Uterus (tissue), 4 donors: ENCODE measurements around the gene SNCG. TPM values are rescaled to one million over a fixed set of nuclear protein-coding genes. Genes with fewer than 3 reads are reported as not detected.

Experiments used
- DNase-seq, 2 donors: peaks; one replicate each; pipeline ENCODE4 v3.0.0-alpha.2; 2019 to 2020
- H3K27ac ChIP-seq, 2 donors: fragments of 200-600 bp; sonication (generic); 1 replicate in 1 of 2; 2 replicates in 1 of 2; pipeline ENCODE4 v1.5.1; 2016 to 2018
- H3K27me3 ChIP-seq, 2 donors: fragments of 200-600 bp; sonication (generic); one replicate each; pipeline ENCODE4 v1.5.1; 2018 to 2019; ENCODE audit warnings: control low read depth in 1 of 2
- H3K36me3 ChIP-seq, 2 donors: fragments of 200-600 bp; sonication (generic); one replicate each; pipeline ENCODE4 v1.5.1; 2019; ENCODE audit warnings: control low read depth in 1 of 2
- H3K4me1 ChIP-seq, 2 donors: fragments of 200-600 bp; sonication (generic); one replicate each; pipeline ENCODE4 v1.5.1; 2018 to 2019; ENCODE audit warnings: control low read depth in 1 of 2
- H3K4me3 ChIP-seq, 2 donors: fragments of 200-600 bp; sonication (generic); 1 replicate in 1 of 2; 2 replicates in 1 of 2; pipeline ENCODE4 v1.5.1; 2018 to 2019; ENCODE audit warnings: mild to moderate bottlenecking in 1 of 2
- H3K9me3 ChIP-seq, 2 donors: fragments of 200-600 bp; sonication (generic); one replicate each; pipeline ENCODE4 v1.5.1; 2019; ENCODE audit warnings: control low read depth in 1 of 2
- POLR2A ChIP-seq, 2 donors: fragments of 450-650 bp; IDR thresholded peaks; one replicate each; pipeline ENCODE4 v1.6.1; 2016; ENCODE audit warnings: antibody characterized with exemption in 2 of 2, mild to moderate bottlenecking in 1 of 2, moderate library complexity in 1 of 2
- intact Hi-C: fragments of 100-400 bp; cut with DNase I; formaldehyde crosslinking; loops from one replicate; pipeline ENCODE4 v1.15.1; 2023; ENCODE audit warnings: low total_unique reads
- total RNA-seq, 4 donors: library from RNA; depleted of rRNA in 3 of 4; stranded (reverse); fragments of >200 nt in 3 of 4; gene quantifications; one replicate each; pipeline versions ENCODE4 v1.1.0 to v1.2.4, GENCODE V29; 2014 to 2023
- TF ChIP-seq, protein P1 (sequence below), 4 experiments: fragments of 200-600 bp in 2 of 4; fragments of 450-650 bp in 2 of 4; sonication (generic) in 2 of 4; IDR thresholded peaks; one replicate each; pipeline ENCODE4 v1.5.1; 2016 to 2019; ENCODE audit warnings: antibody characterized with exemption in 4 of 4, mild to moderate bottlenecking in 2 of 4, moderate library complexity in 1 of 4
- donor health status: DM: yes; HTN: yes; CAD: no.

Gene SNCG
- total RNA-seq, 4 donors from 2014 or later, result 5.5 to 68.6 (median 36.2) TPM

DNA sequence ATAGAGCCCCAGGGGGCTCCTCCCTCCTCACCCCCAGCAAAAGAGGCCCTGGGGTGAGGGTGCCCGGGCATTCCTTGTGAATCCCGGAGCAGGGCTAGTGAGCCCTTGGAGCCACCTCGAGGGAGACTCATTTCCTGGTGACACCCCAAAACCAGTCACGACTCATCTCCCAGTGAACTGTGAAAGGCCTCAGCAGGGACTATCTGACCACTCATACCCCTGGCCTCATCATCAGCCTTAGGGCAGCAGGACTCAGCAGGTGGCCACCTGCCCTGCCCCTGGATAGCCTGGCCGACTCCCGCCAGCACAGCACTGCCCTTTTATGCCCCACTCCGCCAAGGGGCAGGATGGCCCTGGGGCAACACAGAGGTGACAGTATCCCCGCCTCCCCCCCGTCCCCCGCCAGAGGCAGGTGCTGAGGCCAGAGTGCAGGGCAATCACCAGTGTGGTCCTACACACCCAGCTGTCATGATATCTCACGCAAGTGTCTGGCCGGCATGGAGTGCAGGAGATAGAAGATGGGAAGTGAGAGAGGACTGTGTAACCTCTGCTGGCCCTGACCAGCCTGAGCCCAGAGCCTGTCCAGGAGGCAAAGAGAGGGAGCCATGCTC, 3.2 kb downstream of the SNCG start:
- H3K4me3 ChIP-seq, result no peak overlapping the region
- no peaks in the 10 kb centered on the region for H3K27me3 ChIP-seq
- peak; percentile 16 to 17 for DNase-seq
- H3K27ac ChIP-seq, result no peak overlapping the region
- H3K4me1 ChIP-seq, result peaks cover 8 to 10% of the 10 kb centered on the region in 2 donors
- TF ChIP-seq, protein P1, sequence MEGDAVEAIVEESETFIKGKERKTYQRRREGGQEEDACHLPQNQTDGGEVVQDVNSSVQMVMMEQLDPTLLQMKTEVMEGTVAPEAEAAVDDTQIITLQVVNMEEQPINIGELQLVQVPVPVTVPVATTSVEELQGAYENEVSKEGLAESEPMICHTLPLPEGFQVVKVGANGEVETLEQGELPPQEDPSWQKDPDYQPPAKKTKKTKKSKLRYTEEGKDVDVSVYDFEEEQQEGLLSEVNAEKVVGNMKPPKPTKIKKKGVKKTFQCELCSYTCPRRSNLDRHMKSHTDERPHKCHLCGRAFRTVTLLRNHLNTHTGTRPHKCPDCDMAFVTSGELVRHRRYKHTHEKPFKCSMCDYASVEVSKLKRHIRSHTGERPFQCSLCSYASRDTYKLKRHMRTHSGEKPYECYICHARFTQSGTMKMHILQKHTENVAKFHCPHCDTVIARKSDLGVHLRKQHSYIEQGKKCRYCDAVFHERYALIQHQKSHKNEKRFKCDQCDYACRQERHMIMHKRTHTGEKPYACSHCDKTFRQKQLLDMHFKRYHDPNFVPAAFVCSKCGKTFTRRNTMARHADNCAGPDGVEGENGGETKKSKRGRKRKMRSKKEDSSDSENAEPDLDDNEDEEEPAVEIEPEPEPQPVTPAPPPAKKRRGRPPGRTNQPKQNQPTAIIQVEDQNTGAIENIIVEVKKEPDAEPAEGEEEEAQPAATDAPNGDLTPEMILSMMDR (IDR thresholded peaks at IDR 0.05), result no peak
- no peak for TF ChIP-seq POLR2A (IDR thresholded peaks at IDR 0.05)
- intact Hi-C loops, result loop anchor here (10.0 kb wide), 1 partner anchor 133 kb away; the partner anchor contains the start of genes GLUD1 and SHLD2
- no peaks in the 10 kb centered on the region for H3K36me3 ChIP-seq
- no peaks in the 10 kb centered on the region for H3K9me3 ChIP-seq

DNA sequence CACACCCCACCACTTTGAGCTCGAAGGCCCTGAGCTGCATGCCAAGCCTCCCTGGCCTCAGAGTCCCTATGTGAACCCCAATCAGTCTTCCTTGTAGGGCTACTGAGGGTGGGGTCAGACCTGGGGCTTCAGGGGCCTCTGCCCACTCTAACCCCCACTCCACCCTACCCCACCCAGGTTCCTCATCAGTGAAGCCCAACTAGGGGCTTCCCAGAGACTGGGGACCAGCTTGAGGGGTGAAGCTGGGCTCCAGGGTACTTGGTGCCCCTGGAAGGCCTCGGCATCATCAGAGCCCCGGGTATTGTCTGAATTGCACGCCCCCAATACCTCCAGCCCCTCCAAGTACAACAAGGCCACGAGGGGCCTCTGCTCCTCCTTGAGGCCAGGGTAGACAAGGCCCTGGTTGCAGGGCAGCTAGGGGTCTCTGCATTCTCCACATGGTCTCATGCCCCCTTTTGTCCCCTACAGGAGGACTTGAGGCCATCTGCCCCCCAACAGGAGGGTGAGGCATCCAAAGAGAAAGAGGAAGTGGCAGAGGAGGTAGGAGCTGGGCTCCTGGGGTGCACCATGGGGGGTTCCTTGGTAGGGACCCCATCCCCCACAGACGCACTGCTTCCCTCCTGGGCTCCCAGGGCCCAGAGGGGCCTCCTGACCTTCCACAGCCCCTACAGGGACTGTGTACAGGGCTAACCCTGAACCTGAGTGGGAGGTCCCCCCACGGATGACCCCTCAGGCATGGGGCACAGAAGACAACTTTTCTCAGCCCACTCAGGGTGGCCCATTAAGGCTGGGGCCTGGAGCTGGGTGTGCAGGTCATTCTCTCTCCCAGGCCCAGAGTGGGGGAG, 4.0 kb downstream of the SNCG start:
- H3K27me3 ChIP-seq, result no peaks in the 10 kb centered on the region
- TF ChIP-seq, protein P1 (IDR thresholded peaks at IDR 0.05), result no peak
- TF ChIP-seq POLR2A (IDR thresholded peaks at IDR 0.05), result no peak
- peak; percentile 8 to 9 for DNase-seq
- intact Hi-C loops, result loop anchor here (10.0 kb wide), 1 partner anchor 132 kb away; the partner anchor contains the start of genes GLUD1 and SHLD2
- peaks cover 10 to 16% of the 10 kb centered on the region in 2 donors for H3K4me1 ChIP-seq
- no peak overlapping the region for H3K4me3 ChIP-seq
- H3K9me3 ChIP-seq, result no peaks in the 10 kb centered on the region
- no peak overlapping the region for H3K27ac ChIP-seq
- no peaks in the 10 kb centered on the region for H3K36me3 ChIP-seq

DNA sequence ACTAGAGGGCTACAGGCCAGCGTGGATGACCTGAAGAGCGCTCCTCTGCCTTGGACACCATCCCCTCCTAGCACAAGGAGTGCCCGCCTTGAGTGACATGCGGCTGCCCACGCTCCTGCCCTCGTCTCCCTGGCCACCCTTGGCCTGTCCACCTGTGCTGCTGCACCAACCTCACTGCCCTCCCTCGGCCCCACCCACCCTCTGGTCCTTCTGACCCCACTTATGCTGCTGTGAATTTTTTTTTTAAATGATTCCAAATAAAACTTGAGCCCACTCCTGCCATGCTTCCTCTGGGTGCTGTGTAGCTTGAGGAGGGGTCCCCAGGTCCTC, 4.5 kb downstream of the SNCG start:
- Histone ChIP-seq H3K9me3 (no peaks in the 10 kb centered on the region), H3K4me1 (peaks cover 10 to 22% of the 10 kb centered on the region in 2 donors), H3K27ac (no peak overlapping the region), H3K27me3 (no peaks in the 10 kb centered on the region), H3K36me3 (no peaks in the 10 kb centered on the region), H3K4me3 (no peak overlapping the region)
- peak in 1 of 2 donors; percentile 11 for DNase-seq
- intact Hi-C loops, result loop anchor here (10.0 kb wide), 1 partner anchor 132 kb away; the partner anchor contains the start of genes GLUD1 and SHLD2
- TF ChIP-seq, protein P1 (IDR thresholded peaks at IDR 0.05), result no peak
- TF ChIP-seq POLR2A (IDR thresholded peaks at IDR 0.05), result no peak

DNA sequence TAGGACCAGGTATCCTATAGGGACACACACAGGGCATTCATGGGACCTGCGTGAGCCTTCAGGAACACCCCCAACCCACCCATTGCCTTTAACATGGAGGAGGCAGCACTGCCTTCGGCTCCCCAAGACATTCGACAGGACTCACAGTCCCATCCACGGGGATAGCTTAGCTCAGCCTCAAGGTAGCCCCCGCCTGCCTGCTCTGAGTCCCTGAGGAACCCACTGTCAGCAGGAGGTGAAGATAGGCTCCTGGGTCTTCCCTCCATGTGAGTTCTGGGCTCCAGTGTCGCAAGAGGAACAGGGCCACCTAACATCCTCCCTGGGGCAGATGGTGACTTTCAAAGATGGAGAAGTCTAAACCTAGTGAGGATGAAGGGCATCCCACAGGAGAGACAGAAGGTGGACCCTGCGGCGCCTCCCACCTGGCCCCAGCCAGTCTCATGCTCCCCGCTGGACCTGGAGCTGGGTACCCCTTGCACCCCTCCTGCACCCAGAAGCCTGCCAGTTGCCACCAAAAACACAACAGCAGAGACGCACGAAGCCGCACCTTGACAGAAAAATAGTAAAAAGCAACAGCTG, 5.0 kb downstream of the SNCG start:
- intact Hi-C loops, result loop anchor here (10.0 kb wide), 1 partner anchor 131 kb away; the partner anchor contains the start of genes GLUD1 and SHLD2
- no peaks in the 10 kb centered on the region for H3K27me3 ChIP-seq
- peak in 1 of 2 donors; percentile 17 for DNase-seq
- no peaks in the 10 kb centered on the region for H3K9me3 ChIP-seq
- H3K4me3 ChIP-seq, result no peak overlapping the region
- H3K4me1 ChIP-seq, result peaks cover 10 to 22% of the 10 kb centered on the region in 2 donors
- TF ChIP-seq, protein P1 (IDR thresholded peaks at IDR 0.05), result no peak
- no peak for TF ChIP-seq POLR2A (IDR thresholded peaks at IDR 0.05)
- H3K27ac ChIP-seq, result no peak overlapping the region
- H3K36me3 ChIP-seq, result no peaks in the 10 kb centered on the region
